HL-60 (cell line): ENCODE data around the gene PKNOX1.

ENCODE experiments used
- POLR2AphosphoS5 ChIP-seq: IDR thresholded peaks from 2 replicates; pipeline ENCODE4 v1.6.1; 2012; ENCODE audit warnings: low read depth
- REST ChIP-seq: IDR thresholded peaks from 2 replicates; pipeline ENCODE4 v1.6.1; 2012; ENCODE audit warnings: low read depth; ENCODE audit not compliant: insufficient replicate concordance
- TF ChIP-seq, protein P1 (sequence below): IDR thresholded peaks from one replicate; pipeline ENCODE4 v1.5.1; 2011; ENCODE audit warnings: low read length, control low read depth, inconsistent platforms; ENCODE audit not compliant: insufficient read depth

DNA sequence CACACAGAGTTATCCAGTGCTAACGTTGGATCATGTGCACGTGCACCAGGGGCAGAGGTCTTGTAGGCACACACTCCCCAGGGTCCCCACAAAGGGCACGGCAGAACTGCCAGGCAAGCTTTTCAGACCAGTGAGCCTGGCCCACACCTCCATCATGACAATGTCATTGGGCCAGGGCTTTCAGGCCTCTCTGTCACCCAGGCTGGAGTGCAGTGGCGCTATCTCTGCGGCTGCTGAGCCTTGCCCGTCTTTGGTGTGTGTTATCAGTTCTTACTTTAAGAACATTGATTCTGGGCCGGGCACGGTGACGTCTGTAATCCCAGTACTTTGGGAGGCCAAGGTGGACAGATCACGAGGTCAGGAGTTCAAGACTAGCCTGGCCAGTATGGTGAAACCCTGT lies 44.2 kb downstream of the PKNOX1 start:
- TF ChIP-seq, protein P1, sequence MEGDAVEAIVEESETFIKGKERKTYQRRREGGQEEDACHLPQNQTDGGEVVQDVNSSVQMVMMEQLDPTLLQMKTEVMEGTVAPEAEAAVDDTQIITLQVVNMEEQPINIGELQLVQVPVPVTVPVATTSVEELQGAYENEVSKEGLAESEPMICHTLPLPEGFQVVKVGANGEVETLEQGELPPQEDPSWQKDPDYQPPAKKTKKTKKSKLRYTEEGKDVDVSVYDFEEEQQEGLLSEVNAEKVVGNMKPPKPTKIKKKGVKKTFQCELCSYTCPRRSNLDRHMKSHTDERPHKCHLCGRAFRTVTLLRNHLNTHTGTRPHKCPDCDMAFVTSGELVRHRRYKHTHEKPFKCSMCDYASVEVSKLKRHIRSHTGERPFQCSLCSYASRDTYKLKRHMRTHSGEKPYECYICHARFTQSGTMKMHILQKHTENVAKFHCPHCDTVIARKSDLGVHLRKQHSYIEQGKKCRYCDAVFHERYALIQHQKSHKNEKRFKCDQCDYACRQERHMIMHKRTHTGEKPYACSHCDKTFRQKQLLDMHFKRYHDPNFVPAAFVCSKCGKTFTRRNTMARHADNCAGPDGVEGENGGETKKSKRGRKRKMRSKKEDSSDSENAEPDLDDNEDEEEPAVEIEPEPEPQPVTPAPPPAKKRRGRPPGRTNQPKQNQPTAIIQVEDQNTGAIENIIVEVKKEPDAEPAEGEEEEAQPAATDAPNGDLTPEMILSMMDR: no peak
- no peak for TF ChIP-seq POLR2AphosphoS5
- TF ChIP-seq REST: no peak
